NCI-H2081 (cell line): ENCODE results near the gene FABP7.

Source experiments
- DNase-seq, 2 experiments: peaks; one replicate each; lab custom pipeline; 2025; lab: John Stamatoyannopoulos, UW

FABP7 gene

GRCh38 chr6:122798099-122798641 is 18.7 kb downstream of the FABP7 start:
- DNase-seq = peak in 1 of 2 experiments; percentile 11

GRCh38 chr6:122799140-122799745 is 19.7 kb downstream of the FABP7 start:
- DNase-seq = no peak

GRCh38 chr6:122799916-122800686 is 20.6 kb downstream of the FABP7 start:
- no peak for DNase-seq

GRCh38 chr6:122800906-122801305 is 21.4 kb downstream of the FABP7 start:
- DNase-seq = no peak

- DNase-seq = no peak
These were observed 21.9 kb downstream of the FABP7 start for GRCh38 chr6:122801397-122801796.

- DNase-seq = no peak
These were observed 23.7 kb downstream of the FABP7 start for GRCh38 chr6:122803171-122803661.

GRCh38 chr6:122804962-122805485 is 25.5 kb downstream of the FABP7 start:
- DNase-seq = no peak

GRCh38 chr6:122806291-122806690 is 26.8 kb downstream of the FABP7 start:
- no peak for DNase-seq

GRCh38 chr6:122808121-122808885 is 28.8 kb downstream of the FABP7 start:
- peak in 1 of 2 experiments; percentile 2 for DNase-seq

- DNase-seq = no peak
These were observed 29.5 kb downstream of the FABP7 start for GRCh38 chr6:122809001-122809400.

GRCh38 chr6:122809691-122810090 is 30.2 kb downstream of the FABP7 start:
- no peak for DNase-seq

GRCh38 chr6:122810189-122810588 is 30.7 kb downstream of the FABP7 start:
- no peak for DNase-seq

- DNase-seq = no peak
These were observed 37.8 kb downstream of the FABP7 start for GRCh38 chr6:122817358-122817757.

GRCh38 chr6:122817766-122818165 is 38.2 kb downstream of the FABP7 start:
- DNase-seq = no peak

GRCh38 chr6:122818866-122819265 is 39.4 kb downstream of the FABP7 start:
- DNase-seq = peak in 1 of 2 experiments; percentile 54

- DNase-seq = no peak
These were observed 41.6 kb downstream of the FABP7 start for GRCh38 chr6:122821095-122821494.

- DNase-seq = peak in 1 of 2 experiments; percentile 20
These were observed 45.6 kb downstream of the FABP7 start for GRCh38 chr6:122825163-122825562.

GRCh38 chr6:122829456-122829855 is 49.9 kb downstream of the FABP7 start:
- no peak for DNase-seq

GRCh38 chr6:122831511-122831910 is 52.0 kb downstream of the FABP7 start:
- DNase-seq = no peak

- DNase-seq = no peak
These were observed 52.9 kb downstream of the FABP7 start for GRCh38 chr6:122832459-122832858.

- no peak for DNase-seq
These were observed 53.5 kb downstream of the FABP7 start for GRCh38 chr6:122833021-122833491.
